Tibial nerve (tissue), 4 donors: ENCODE results near the gene NMNAT3.

ENCODE experiments used
- CTCF ChIP-seq, 5 experiments: fragments of 200-600 bp in 3 of 5; fragments of 450-650 bp in 2 of 5; sonication (generic) in 3 of 5; IDR thresholded peaks; one replicate each; pipeline ENCODE4 v1.5.1; 2016 to 2019; ENCODE audit warnings: antibody characterized with exemption in 5 of 5, mild to moderate bottlenecking in 3 of 5, moderate library complexity in 2 of 5
- EP300 ChIP-seq, 2 donors: sonication (generic); formaldehyde crosslinking; IDR thresholded peaks; one replicate each; pipeline ENCODE4 v1.6.1; 2017; ENCODE audit warnings: antibody characterized with exemption in 2 of 2, mild to moderate bottlenecking in 1 of 2
- POLR2A ChIP-seq, 2 donors: fragments of 450-650 bp; IDR thresholded peaks; one replicate each; pipeline ENCODE4 v1.6.1; 2017; ENCODE audit warnings: antibody characterized with exemption in 2 of 2, mild to moderate bottlenecking in 2 of 2, moderate library complexity in 2 of 2

GRCh38 chr3:139659511-139659910, 18.3 kb downstream of the NMNAT3 start:
- TF ChIP-seq CTCF (IDR thresholded peaks at IDR 0.05), result no peak
- TF ChIP-seq EP300 (IDR thresholded peaks at IDR 0.05), result no peak
- TF ChIP-seq POLR2A (IDR thresholded peaks at IDR 0.05), result no peak
